ENCODE results near the gene UNC45B. TPM values are rescaled to one million over a fixed set of nuclear protein-coding genes. Genes with fewer than 3 reads are reported as not detected.
A peak's percentile ranks its signal among the peaks of the same experiment; 100 is the strongest.

Gene UNC45B
- polyA plus RNA-seq, 1 donor (not counting 4 experiments of a cell fraction or from before 2014, with no cell fraction given), result 0.03 TPM

DNA sequence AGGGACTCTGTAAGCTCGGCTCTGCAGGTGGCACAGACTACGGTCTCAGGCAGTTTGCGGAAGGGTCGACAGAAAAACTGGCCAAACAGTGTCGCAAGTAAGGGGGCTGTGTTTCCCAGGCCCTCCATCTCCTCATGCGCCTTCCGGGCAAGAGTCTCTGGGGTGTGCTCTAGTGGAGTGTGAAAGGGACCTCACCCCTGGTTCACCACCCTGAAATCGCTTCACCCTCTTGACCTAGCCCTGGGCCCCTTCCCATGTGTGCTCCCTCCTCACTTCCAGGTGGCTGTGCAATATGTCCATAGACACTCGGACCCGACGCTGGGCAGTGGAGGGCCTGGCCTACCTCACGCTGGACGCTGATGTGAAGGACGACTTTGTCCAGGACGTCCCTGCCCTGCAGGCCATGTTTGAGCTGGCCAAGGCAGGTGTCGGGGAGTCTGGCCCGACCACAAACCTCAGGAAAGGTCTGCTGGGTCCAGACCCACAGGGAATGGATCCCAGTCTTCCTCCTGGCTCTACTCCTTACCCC is 22.3 kb downstream of the UNC45B start:
- Histone ChIP-seq H3K4me2 (ENCODE audit: control insufficient read depth, extremely low read depth, insufficient read depth, low read depth, low read length) (no peak overlapping the region), H3K36me3 (ENCODE audit: control insufficient read depth in 2 of 2, extremely low read depth in 1 of 2, insufficient read depth in 2 of 2, low read length in 2 of 2) (no peaks in the 10 kb centered on the region), H3K79me2 (ENCODE audit: control insufficient read depth, insufficient read depth, low read length) (no peaks in the 10 kb centered on the region), H3K9me1 (ENCODE audit: control insufficient read depth, extremely low read depth, insufficient read depth, low read length) (no peaks in the 10 kb centered on the region), H3K4me3 (ENCODE audit: control insufficient read depth in 2 of 3, extremely low read depth in 1 of 3, insufficient read depth in 2 of 3, low read depth in 1 of 3, low read length in 3 of 3) (no peak overlapping the region), H3K9me3 (ENCODE audit: control insufficient read depth, low read depth, low read length) (no peaks in the 10 kb centered on the region), H3K4me1 (ENCODE audit: control insufficient read depth, extremely low read depth, insufficient read depth, low read length) (peaks cover 15% of the 10 kb centered on the region), H3K27me3 (ENCODE audit: control insufficient read depth, extremely low read depth, insufficient read depth, low read length) (peaks cover 4% of the 10 kb centered on the region), H4K20me1 (ENCODE audit: control insufficient read depth, extremely low read depth, insufficient read depth, low read length) (no peaks in the 10 kb centered on the region), H3K9ac (ENCODE audit: control insufficient read depth, extremely low read depth, insufficient read depth, low read length) (no peak overlapping the region), H3K27ac (ENCODE audit: control insufficient read depth, insufficient read depth, low read length) (no peak overlapping the region), H2AFZ (ENCODE audit: control insufficient read depth, low read length) (no peak overlapping the region)
- no peak for FAIRE-seq
- TF ChIP-seq EZH2 (IDR thresholded peaks at IDR 0.05; ENCODE audit: low read length), result no peak
- TF ChIP-seq, protein P1, sequence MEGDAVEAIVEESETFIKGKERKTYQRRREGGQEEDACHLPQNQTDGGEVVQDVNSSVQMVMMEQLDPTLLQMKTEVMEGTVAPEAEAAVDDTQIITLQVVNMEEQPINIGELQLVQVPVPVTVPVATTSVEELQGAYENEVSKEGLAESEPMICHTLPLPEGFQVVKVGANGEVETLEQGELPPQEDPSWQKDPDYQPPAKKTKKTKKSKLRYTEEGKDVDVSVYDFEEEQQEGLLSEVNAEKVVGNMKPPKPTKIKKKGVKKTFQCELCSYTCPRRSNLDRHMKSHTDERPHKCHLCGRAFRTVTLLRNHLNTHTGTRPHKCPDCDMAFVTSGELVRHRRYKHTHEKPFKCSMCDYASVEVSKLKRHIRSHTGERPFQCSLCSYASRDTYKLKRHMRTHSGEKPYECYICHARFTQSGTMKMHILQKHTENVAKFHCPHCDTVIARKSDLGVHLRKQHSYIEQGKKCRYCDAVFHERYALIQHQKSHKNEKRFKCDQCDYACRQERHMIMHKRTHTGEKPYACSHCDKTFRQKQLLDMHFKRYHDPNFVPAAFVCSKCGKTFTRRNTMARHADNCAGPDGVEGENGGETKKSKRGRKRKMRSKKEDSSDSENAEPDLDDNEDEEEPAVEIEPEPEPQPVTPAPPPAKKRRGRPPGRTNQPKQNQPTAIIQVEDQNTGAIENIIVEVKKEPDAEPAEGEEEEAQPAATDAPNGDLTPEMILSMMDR (optimal IDR thresholded peaks at IDR 0.05 in 1 of 3, IDR thresholded peaks at IDR 0.05 in 1 of 3, conservative IDR thresholded peaks at IDR 0.05 in 1 of 3; ENCODE audit: extremely low read depth in 1 of 3, insufficient read depth in 2 of 3, low read length in 3 of 3), result no peak
- dilution Hi-C loops (cut with MboI; ENCODE audit: extremely low pct_ligation_motif_present, low sequenced_read_pairs), result no loop called here
- DNase-seq (ENCODE audit: low read depth, low spot score), result no peak

DNA sequence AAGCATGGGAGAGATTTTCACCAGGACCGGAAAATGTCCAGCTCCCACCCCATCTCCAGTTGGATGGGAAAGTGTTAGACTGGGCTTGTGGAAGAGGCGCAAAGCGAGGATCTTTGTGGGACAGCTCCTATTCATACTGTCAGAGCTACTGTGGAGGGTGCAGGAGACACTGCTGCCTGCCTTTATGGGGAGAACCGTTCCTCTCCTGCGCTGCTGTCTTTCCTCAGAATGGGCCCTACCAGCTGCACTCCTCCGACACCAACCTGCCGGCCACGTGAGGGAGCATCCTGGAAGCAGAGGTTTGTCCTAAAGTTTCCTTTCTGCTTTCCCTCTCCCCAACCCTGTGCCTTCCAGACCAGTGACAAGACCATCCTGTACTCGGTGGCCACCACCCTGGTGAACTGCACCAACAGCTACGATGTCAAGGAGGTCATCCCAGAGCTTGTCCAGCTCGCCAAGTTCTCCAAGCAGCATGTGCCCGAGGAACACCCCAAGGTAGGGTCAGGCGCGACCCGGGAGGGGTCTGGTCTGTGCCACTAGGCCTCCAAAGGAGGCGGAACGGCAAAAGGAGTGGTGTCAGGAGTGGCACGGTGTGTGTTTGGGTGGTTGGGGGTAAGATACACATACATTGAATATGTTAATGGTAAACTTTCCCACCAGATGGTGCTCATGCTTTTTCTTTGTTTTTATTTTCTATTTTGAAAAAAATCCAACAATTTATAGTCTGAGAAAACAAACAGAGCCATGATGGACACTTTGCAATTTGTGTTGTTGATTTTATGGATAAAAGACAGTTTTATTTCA is 23.6 kb downstream of the UNC45B start:
- H3K9me1 ChIP-seq (ENCODE audit: control insufficient read depth, extremely low read depth, insufficient read depth, low read length), result no peaks in the 10 kb centered on the region
- no peak for DNase-seq (ENCODE audit: low read depth, low spot score)
- peak; percentile 34 for FAIRE-seq
- no peak overlapping the region for H3K27ac ChIP-seq (ENCODE audit: control insufficient read depth, insufficient read depth, low read length)
- no peaks in the 10 kb centered on the region for H3K36me3 ChIP-seq (ENCODE audit: control insufficient read depth in 2 of 2, extremely low read depth in 1 of 2, insufficient read depth in 2 of 2, low read length in 2 of 2)
- no peaks in the 10 kb centered on the region for H4K20me1 ChIP-seq (ENCODE audit: control insufficient read depth, extremely low read depth, insufficient read depth, low read length)
- H3K4me2 ChIP-seq (ENCODE audit: control insufficient read depth, extremely low read depth, insufficient read depth, low read depth, low read length), result no peak overlapping the region
- H3K9me3 ChIP-seq (ENCODE audit: control insufficient read depth, low read depth, low read length), result no peaks in the 10 kb centered on the region
- peaks cover 4% of the 10 kb centered on the region for H3K27me3 ChIP-seq (ENCODE audit: control insufficient read depth, extremely low read depth, insufficient read depth, low read length)
- no peaks in the 10 kb centered on the region for H3K79me2 ChIP-seq (ENCODE audit: control insufficient read depth, insufficient read depth, low read length)
- H3K4me3 ChIP-seq (ENCODE audit: control insufficient read depth in 2 of 3, extremely low read depth in 1 of 3, insufficient read depth in 2 of 3, low read depth in 1 of 3, low read length in 3 of 3), result no peak overlapping the region
- no peak overlapping the region for H3K9ac ChIP-seq (ENCODE audit: control insufficient read depth, extremely low read depth, insufficient read depth, low read length)
- H3K4me1 ChIP-seq (ENCODE audit: control insufficient read depth, extremely low read depth, insufficient read depth, low read length), result peaks cover 15% of the 10 kb centered on the region
- no peak for TF ChIP-seq EZH2 (IDR thresholded peaks at IDR 0.05; ENCODE audit: low read length)
- TF ChIP-seq, protein P1 (optimal IDR thresholded peaks at IDR 0.05 in 1 of 3, IDR thresholded peaks at IDR 0.05 in 1 of 3, conservative IDR thresholded peaks at IDR 0.05 in 1 of 3; ENCODE audit: extremely low read depth in 1 of 3, insufficient read depth in 2 of 3, low read length in 3 of 3), result peak in 2 of 3 experiments; percentile 6 to 39
- dilution Hi-C loops (cut with MboI; ENCODE audit: extremely low pct_ligation_motif_present, low sequenced_read_pairs), result no loop called here
- no peak overlapping the region for H2AFZ ChIP-seq (ENCODE audit: control insufficient read depth, low read length)
